ENCODE results near the gene RAB1B. TPM values are rescaled to one million over a fixed set of nuclear protein-coding genes. Genes with fewer than 3 reads are reported as not detected.

RAB1B gene
- total RNA-seq, 4 donors from 2014 or later, result 79.0 to 124 (median 115) TPM

- H3K4me3 ChIP-seq, result no peak overlapping the region
- no peaks in the 10 kb centered on the region for H3K4me1 ChIP-seq
- WGBS, result 84% methylated on average over 11 of the region's 13 CpGs
- H3K9me3 ChIP-seq, result no peaks in the 10 kb centered on the region
- no peak for TF ChIP-seq POLR2AphosphoS5 (IDR thresholded peaks at IDR 0.05)
- TF ChIP-seq, protein P1, sequence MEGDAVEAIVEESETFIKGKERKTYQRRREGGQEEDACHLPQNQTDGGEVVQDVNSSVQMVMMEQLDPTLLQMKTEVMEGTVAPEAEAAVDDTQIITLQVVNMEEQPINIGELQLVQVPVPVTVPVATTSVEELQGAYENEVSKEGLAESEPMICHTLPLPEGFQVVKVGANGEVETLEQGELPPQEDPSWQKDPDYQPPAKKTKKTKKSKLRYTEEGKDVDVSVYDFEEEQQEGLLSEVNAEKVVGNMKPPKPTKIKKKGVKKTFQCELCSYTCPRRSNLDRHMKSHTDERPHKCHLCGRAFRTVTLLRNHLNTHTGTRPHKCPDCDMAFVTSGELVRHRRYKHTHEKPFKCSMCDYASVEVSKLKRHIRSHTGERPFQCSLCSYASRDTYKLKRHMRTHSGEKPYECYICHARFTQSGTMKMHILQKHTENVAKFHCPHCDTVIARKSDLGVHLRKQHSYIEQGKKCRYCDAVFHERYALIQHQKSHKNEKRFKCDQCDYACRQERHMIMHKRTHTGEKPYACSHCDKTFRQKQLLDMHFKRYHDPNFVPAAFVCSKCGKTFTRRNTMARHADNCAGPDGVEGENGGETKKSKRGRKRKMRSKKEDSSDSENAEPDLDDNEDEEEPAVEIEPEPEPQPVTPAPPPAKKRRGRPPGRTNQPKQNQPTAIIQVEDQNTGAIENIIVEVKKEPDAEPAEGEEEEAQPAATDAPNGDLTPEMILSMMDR (IDR thresholded peaks at IDR 0.05), result no peak
- TF ChIP-seq POLR2A (IDR thresholded peaks at IDR 0.05), result no peak
- no peak for TF ChIP-seq EP300 (IDR thresholded peaks at IDR 0.05)
- peaks cover 66% of the 10 kb centered on the region for H3K36me3 ChIP-seq
- no peak overlapping the region for H3K27ac ChIP-seq
- DNase-seq (ENCODE audit: low spot score in 2 of 2), result peak in 1 of 2 donors; percentile 46
- H3K27me3 ChIP-seq, result no peaks in the 10 kb centered on the region
These were observed 47.4 kb upstream of the RAB1B start for GRCh38 chr11:66221012-66221411.

DNA sequence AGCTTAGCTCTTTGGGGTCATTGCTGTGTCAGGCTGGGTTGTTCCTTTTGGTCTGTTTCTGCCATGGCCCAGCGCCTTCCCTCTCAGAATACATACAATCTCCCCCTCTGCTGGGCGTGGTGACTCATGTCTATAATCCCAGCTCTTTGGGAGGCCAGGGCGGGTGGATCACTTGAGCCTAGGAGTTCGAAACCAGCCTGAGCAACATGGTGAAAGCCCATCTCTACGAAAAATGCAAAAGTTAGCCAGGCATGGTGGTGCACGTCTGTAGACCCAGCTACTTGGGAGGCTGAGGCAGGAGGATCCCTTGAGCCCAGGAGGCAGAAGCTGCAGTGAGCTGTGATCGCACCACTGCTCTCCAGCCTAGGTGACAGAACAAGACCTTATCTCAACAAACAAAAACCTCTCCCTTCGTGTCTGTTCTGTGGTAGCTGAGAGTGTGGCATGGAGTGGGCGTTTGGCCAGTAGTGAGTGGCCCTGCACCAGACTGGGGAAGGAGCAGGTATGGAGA, 46.7 kb upstream of the RAB1B start:
- DNase-seq (ENCODE audit: low spot score in 2 of 2), result peak in 1 of 2 donors; percentile 53
- peaks cover 59% of the 10 kb centered on the region for H3K36me3 ChIP-seq
- WGBS, result 82% methylated on average over 9 of the region's 9 CpGs
- TF ChIP-seq POLR2AphosphoS5 (IDR thresholded peaks at IDR 0.05) (no peak), EP300 (IDR thresholded peaks at IDR 0.05) (no peak), POLR2A (IDR thresholded peaks at IDR 0.05) (no peak)
- TF ChIP-seq, protein P1 (IDR thresholded peaks at IDR 0.05), result no peak
- H3K9me3 ChIP-seq, result no peaks in the 10 kb centered on the region
- H3K4me3 ChIP-seq, result no peak overlapping the region
- no peaks in the 10 kb centered on the region for H3K27me3 ChIP-seq
- no peaks in the 10 kb centered on the region for H3K4me1 ChIP-seq
- H3K27ac ChIP-seq, result no peak overlapping the region

- TF ChIP-seq POLR2AphosphoS5 (IDR thresholded peaks at IDR 0.05), result peak in 2 of 3 donors; percentile 20 to 48
- TF ChIP-seq POLR2A (IDR thresholded peaks at IDR 0.05), result no peak
- no peak for TF ChIP-seq EP300 (IDR thresholded peaks at IDR 0.05)
- TF ChIP-seq, protein P1 (IDR thresholded peaks at IDR 0.05), result peak; percentile 99
- H3K36me3 ChIP-seq, result peaks cover 56% of the 10 kb centered on the region
- no peak overlapping the region for H3K27ac ChIP-seq
- no peaks in the 10 kb centered on the region for H3K4me1 ChIP-seq
- H3K27me3 ChIP-seq, result no peaks in the 10 kb centered on the region
- peak; percentile 95 for DNase-seq (ENCODE audit: low spot score in 2 of 2)
- no peak overlapping the region for H3K4me3 ChIP-seq
- WGBS, result 20% methylated on average over 19 of the region's 21 CpGs
- H3K9me3 ChIP-seq, result no peaks in the 10 kb centered on the region
These were observed 45.9 kb upstream of the RAB1B start for GRCh38 chr11:66222358-66223149.

- Histone ChIP-seq H3K36me3 (peaks cover 50% of the 10 kb centered on the region), H3K4me3 (no peak overlapping the region), H3K9me3 (no peaks in the 10 kb centered on the region), H3K27ac (no peak overlapping the region), H3K27me3 (no peaks in the 10 kb centered on the region), H3K4me1 (no peaks in the 10 kb centered on the region)
- TF ChIP-seq EP300 (IDR thresholded peaks at IDR 0.05) (no peak), POLR2A (IDR thresholded peaks at IDR 0.05) (no peak), POLR2AphosphoS5 (IDR thresholded peaks at IDR 0.05) (no peak)
- TF ChIP-seq, protein P1 (IDR thresholded peaks at IDR 0.05), result no peak
- DNase-seq (ENCODE audit: low spot score in 2 of 2), result no peak
- 88% methylated on average over 10 of the region's 10 CpGs for WGBS
These were observed 44.1 kb upstream of the RAB1B start for GRCh38 chr11:66224226-66224855.

GRCh38 chr11:66225066-66225465, 43.4 kb upstream of the RAB1B start:
- TF ChIP-seq, protein P1 (IDR thresholded peaks at IDR 0.05), result no peak
- TF ChIP-seq EP300 (IDR thresholded peaks at IDR 0.05), result no peak
- TF ChIP-seq POLR2A (IDR thresholded peaks at IDR 0.05), result no peak
- DNase-seq (ENCODE audit: low spot score in 2 of 2), result no peak
- Histone ChIP-seq H3K4me3 (no peak overlapping the region), H3K27ac (no peak overlapping the region), H3K9me3 (no peaks in the 10 kb centered on the region), H3K4me1 (no peaks in the 10 kb centered on the region), H3K27me3 (no peaks in the 10 kb centered on the region), H3K36me3 (peaks cover 43% of the 10 kb centered on the region)
- WGBS, result 83% methylated on average over 2 of the region's 2 CpGs
